ENCODE measurements around the gene ASB15.
A peak's percentile ranks its signal among the peaks of the same experiment; 100 is the strongest.

Gene ASB15

GRCh38 chr7:123637878-123638277 is 36.3 kb downstream of the ASB15 start:
- no peak for DNase-seq

GRCh38 chr7:123639631-123640030 is 38.0 kb downstream of the ASB15 start:
- no peak for DNase-seq

GRCh38 chr7:123640583-123640982 is 39.0 kb downstream of the ASB15 start:
- DNase-seq = no peak

GRCh38 chr7:123641901-123642300 is 40.3 kb downstream of the ASB15 start:
- no peak for DNase-seq

GRCh38 chr7:123643495-123644441 is 42.1 kb downstream of the ASB15 start:
- peak; percentile 30 to 53 for DNase-seq

- DNase-seq = no peak
Measured at GRCh38 chr7:123645516-123645915, 43.9 kb downstream of the ASB15 start.

- DNase-seq = no peak
Measured at GRCh38 chr7:123647106-123647730, 45.6 kb downstream of the ASB15 start.

- peak; percentile 1 to 14 for DNase-seq
Measured at GRCh38 chr7:123649964-123650363, 48.3 kb downstream of the ASB15 start.

GRCh38 chr7:123650595-123650994 is 49.0 kb downstream of the ASB15 start:
- DNase-seq = no peak

GRCh38 chr7:123652406-123652805 is 50.8 kb downstream of the ASB15 start:
- DNase-seq = no peak

GRCh38 chr7:123653162-123653561 is 51.5 kb downstream of the ASB15 start:
- DNase-seq = no peak

GRCh38 chr7:123655614-123656013 is 54.0 kb downstream of the ASB15 start, which contains the start of gene LMOD2:
LMOD2 (plus strand) TSS chr7:123655866; CDS start chr7:123655964, 98 bp downstream.
- no peak for DNase-seq

- no peak for DNase-seq
Measured at GRCh38 chr7:123656544-123657303, 55.1 kb downstream of the ASB15 start.

- no peak for DNase-seq
Measured at GRCh38 chr7:123657304-123657685, 55.7 kb downstream of the ASB15 start.

- DNase-seq = no peak
Measured at GRCh38 chr7:123658023-123658422, 56.4 kb downstream of the ASB15 start.

GRCh38 chr7:123660514-123661354 is 59.1 kb downstream of the ASB15 start:
- DNase-seq = no peak

GRCh38 chr7:123661765-123662164 is 60.1 kb downstream of the ASB15 start:
- no peak for DNase-seq

GRCh38 chr7:123662293-123662692 is 60.7 kb downstream of the ASB15 start:
- DNase-seq = no peak

- DNase-seq = no peak
Measured at GRCh38 chr7:123662755-123663154, 61.1 kb downstream of the ASB15 start.

- no peak for DNase-seq
Measured at GRCh38 chr7:123663200-123663599, 61.6 kb downstream of the ASB15 start.

GRCh38 chr7:123665157-123665556 is 63.5 kb downstream of the ASB15 start:
- no peak for DNase-seq

- no peak for DNase-seq
Measured at GRCh38 chr7:123665896-123666295, 64.3 kb downstream of the ASB15 start.
